Small intestine (tissue), 7 donors: ENCODE results near the gene NKX3-2. TPM values are rescaled to one million over a fixed set of nuclear protein-coding genes. Genes with fewer than 3 reads are reported as not detected.

Experiments used
- DNase-seq, 2 donors: peaks; one replicate each; pipeline versions ENCODE4 v3.0.0 to v3.0.0-alpha.2; 2013
- FAIRE-seq: peaks from 2 replicates; lab custom pipeline; 2012; peaks lifted over from hg19 to GRCh38; lab: Jason Lieb, UNC
- H3K27ac ChIP-seq, 3 donors: one replicate each; pipeline ENCODE4 v1.5.1; 2013; ENCODE audit warnings: low read length in 2 of 3, mild to moderate bottlenecking in 2 of 3, control low read depth in 1 of 3, inconsistent platforms in 1 of 3, low read depth in 1 of 3, moderate library complexity in 1 of 3
- H3K27me3 ChIP-seq, 3 donors: one replicate each; pipeline ENCODE4 v1.6.1; 2013; ENCODE audit warnings: low read length in 3 of 3, inconsistent platforms in 1 of 3; ENCODE audit not compliant: control insufficient read depth in 3 of 3, insufficient read depth in 3 of 3
- H3K36me3 ChIP-seq, 3 donors: one replicate each; pipeline ENCODE4 v1.6.1; 2013; ENCODE audit warnings: low read length in 3 of 3, inconsistent platforms in 1 of 3, low read depth in 1 of 3, mild to moderate bottlenecking in 1 of 3, moderate library complexity in 1 of 3; ENCODE audit not compliant: control insufficient read depth in 3 of 3, insufficient read depth in 2 of 3
- H3K4me1 ChIP-seq, 3 donors: one replicate each; pipeline ENCODE4 v1.6.1; 2013; ENCODE audit warnings: low read length in 2 of 3, inconsistent platforms in 1 of 3, low read depth in 1 of 3, mild to moderate bottlenecking in 1 of 3, moderate library complexity in 1 of 3; ENCODE audit not compliant: control insufficient read depth in 3 of 3, insufficient read depth in 2 of 3
- H3K4me3 ChIP-seq, 3 donors: one replicate each; pipeline ENCODE4 v1.5.1; 2013; ENCODE audit warnings: low read length in 3 of 3, control low read depth in 1 of 3, inconsistent platforms in 1 of 3, low read depth in 1 of 3, mild to moderate bottlenecking in 1 of 3, moderate library complexity in 1 of 3
- H3K9me3 ChIP-seq, 2 donors: one replicate each; pipeline ENCODE4 v1.6.1; 2013; ENCODE audit warnings: low read depth in 1 of 2, low read length in 1 of 2; ENCODE audit not compliant: control insufficient read depth in 2 of 2, insufficient read depth in 1 of 2
- WGBS, 3 donors: extraction: QIAGEN DNeasy Blood & Tissue Kit; methylation state at CpG; one replicate each; pipeline ENCODE4 v1.1.7; 2013; 5-methylcytosine and 5-hydroxymethylcytosine counted together
- polyA plus RNA-seq, 4 donors: library from polyadenylated mRNA; stranded (reverse) in 3 of 4; unstranded in 1 of 4; fragments of 200-250 nt in 3 of 4; fragments of 120-200 nt in 1 of 4; gene quantifications; one replicate each; pipeline versions ENCODE4 v1.2.1 to v1.2.3, GENCODE V29; 2013
- donor health status: healthy with polysubstance abuse.
- donor health status: control.
- donor health status: control.
- donor health status: Bipolar disorder and iron deficiency.
- donor health status: healthy.

The NKX3-2 gene
- polyA plus RNA-seq, 4 donors, result 0.24 to 0.44 TPM; not detected in 2

GRCh38 chr4:13543032-13543838, 1.1 kb downstream of the NKX3-2 start:
- Histone ChIP-seq H3K4me1 (peaks cover 0 to 18% (median 2%) of the 10 kb centered on the region in 3 donors), H3K9me3 (peaks cover 0 to 6% of the 10 kb centered on the region in 2 donors), H3K4me3 (peak overlapping the region in 2 of 3 donors; percentile 51 to 58), H3K27ac (peak overlapping the region in 1 of 3 donors; percentile 53), H3K36me3 (peaks cover 0 to 4% (median 0%) of the 10 kb centered on the region in 3 donors), H3K27me3 (peaks cover 13 to 92% (median 67%) of the 10 kb centered on the region in 3 donors)
- WGBS, 3 donors, result 20 to 21% (median 20%) methylated on average over 29 to 30 of the region's 30 CpGs
- DNase-seq (no peak), FAIRE-seq (no peak)

- H3K27me3 ChIP-seq, result peaks cover 13 to 92% (median 68%) of the 10 kb centered on the region in 3 donors
- H3K4me1 ChIP-seq, result peaks cover 0 to 18% (median 2%) of the 10 kb centered on the region in 3 donors
- H3K27ac ChIP-seq, result no peak overlapping the region
- H3K4me3 ChIP-seq, result peak overlapping the region in 2 of 3 donors; percentile 31 to 51
- 19 to 25% (median 20%) methylated on average over 27 of the region's 27 CpGs for WGBS, 3 donors
- H3K9me3 ChIP-seq, result peaks cover 0 to 8% of the 10 kb centered on the region in 2 donors
- FAIRE-seq (no peak), DNase-seq (no peak)
- peaks cover 0 to 4% (median 0%) of the 10 kb centered on the region in 3 donors for H3K36me3 ChIP-seq
Observed at GRCh38 chr4:13542577-13543031, 1.7 kb downstream of the NKX3-2 start.

- peaks cover 0 to 12% of the 10 kb centered on the region in 2 donors for H3K9me3 ChIP-seq
- peaks cover 0 to 4% (median 0%) of the 10 kb centered on the region in 3 donors for H3K36me3 ChIP-seq
- 3 to 12% (median 4%) methylated on average over 60 to 79 of the region's 79 CpGs for WGBS, 3 donors
- H3K4me1 ChIP-seq, result peaks cover 0 to 16% (median 2%) of the 10 kb centered on the region in 3 donors
- peak overlapping the region in 2 of 3 donors; percentile 31 to 51 for H3K4me3 ChIP-seq
- H3K27ac ChIP-seq, result no peak overlapping the region
- FAIRE-seq (no peak), DNase-seq (peak; percentile 47 to 72)
- peaks cover 17 to 93% (median 68%) of the 10 kb centered on the region in 3 donors for H3K27me3 ChIP-seq
Observed at GRCh38 chr4:13541720-13542576, 2.4 kb downstream of the NKX3-2 start.

GRCh38 chr4:13541176-13541604, 3.1 kb downstream of the NKX3-2 start:
- 30 to 39% (median 38%) methylated on average over 10 of the region's 10 CpGs for WGBS, 3 donors
- no peak overlapping the region for H3K4me3 ChIP-seq
- H3K27ac ChIP-seq, result no peak overlapping the region
- peaks cover 0 to 13% (median 2%) of the 10 kb centered on the region in 3 donors for H3K4me1 ChIP-seq
- H3K36me3 ChIP-seq, result peaks cover 0 to 4% (median 0%) of the 10 kb centered on the region in 3 donors
- H3K27me3 ChIP-seq, result peaks cover 17 to 93% (median 66%) of the 10 kb centered on the region in 3 donors
- peaks cover 0 to 12% of the 10 kb centered on the region in 2 donors for H3K9me3 ChIP-seq
- FAIRE-seq (no peak), DNase-seq (no peak)

GRCh38 chr4:13540446-13541175, 3.7 kb downstream of the NKX3-2 start:
- peaks cover 17 to 96% (median 70%) of the 10 kb centered on the region in 3 donors for H3K27me3 ChIP-seq
- WGBS, 3 donors, result 14 to 30% (median 16%) methylated on average over 23 of the region's 23 CpGs
- FAIRE-seq (no peak), DNase-seq (no peak)
- peaks cover 0 to 4% (median 0%) of the 10 kb centered on the region in 3 donors for H3K36me3 ChIP-seq
- H3K4me1 ChIP-seq, result peaks cover 0 to 13% (median 2%) of the 10 kb centered on the region in 3 donors
- no peak overlapping the region for H3K27ac ChIP-seq
- peaks cover 0 to 12% of the 10 kb centered on the region in 2 donors for H3K9me3 ChIP-seq
- H3K4me3 ChIP-seq, result no peak overlapping the region

- FAIRE-seq, result no peak
- Histone ChIP-seq H3K9me3 (peaks cover 0 to 12% of the 10 kb centered on the region in 2 donors), H3K4me1 (peaks cover 0 to 9% (median 2%) of the 10 kb centered on the region in 3 donors), H3K36me3 (peaks cover 0 to 4% (median 0%) of the 10 kb centered on the region in 3 donors), H3K27me3 (peaks cover 21 to 97% (median 73%) of the 10 kb centered on the region in 3 donors), H3K27ac (no peak overlapping the region), H3K4me3 (no peak overlapping the region)
- WGBS, 3 donors, result 11 to 24% (median 14%) methylated on average over 42 of the region's 42 CpGs
- peak in 1 of 2 donors; percentile 7 for DNase-seq
Observed at GRCh38 chr4:13539619-13540445, 4.5 kb downstream of the NKX3-2 start.

GRCh38 chr4:13539047-13539618, 5.2 kb downstream of the NKX3-2 start:
- Histone ChIP-seq H3K36me3 (peaks cover 0 to 4% (median 0%) of the 10 kb centered on the region in 3 donors), H3K27ac (no peak overlapping the region), H3K9me3 (peaks cover 0 to 12% of the 10 kb centered on the region in 2 donors), H3K4me3 (no peak overlapping the region), H3K27me3 (peaks cover 24 to 100% (median 79%) of the 10 kb centered on the region in 3 donors), H3K4me1 (peaks cover 0 to 9% (median 0%) of the 10 kb centered on the region in 3 donors)
- FAIRE-seq, result no peak
- DNase-seq, result peak in 1 of 2 donors; percentile 6
- 8 to 16% (median 12%) methylated on average over 23 of the region's 23 CpGs for WGBS, 3 donors
